PC-9 (cell line): Measurements from ENCODE around the gene SLC35F4.

Source experiments
- CTCF ChIP-seq: fragments of 200-600 bp; sonication (generic); conservative IDR thresholded peaks from 2 replicates; pipeline ENCODE4 v1.6.1; 2017; ENCODE audit warnings: mixed run types, antibody characterized with exemption, mild to moderate bottlenecking, moderate library complexity
- EZH2 ChIP-seq: fragments of 200-600 bp; sonication (generic); IDR thresholded peaks from 2 replicates; pipeline ENCODE4 v1.8.0; 2017; ENCODE audit warnings: antibody characterized with exemption, low read depth

GRCh38 chr14:57875985-57876384 lies 10.1 kb upstream of the SLC35F4 start:
- TF ChIP-seq CTCF (no peak), EZH2 (no peak)
